Heart left ventricle (tissue), 16 donors: ENCODE results near the gene APLNR. TPM values are rescaled to one million over a fixed set of nuclear protein-coding genes. Genes with fewer than 3 reads are reported as not detected.

ENCODE experiments used
- ATAC-seq, 4 donors: fragments of 200-7000 bp; cut with Tn5 transposase; one replicate each; pipeline ENCODE4 v1.9.1; 2020 to 2022; ENCODE audit warnings: moderate library complexity in 4 of 4, mild to moderate bottlenecking in 3 of 4, moderate number of reproducible peaks in 1 of 4
- DNase-seq, 5 donors: peaks; one replicate each; pipeline ENCODE4 v3.0.0-alpha.2; 2020
- H3K27ac ChIP-seq, 12 donors: fragments of 200-600 bp; sonication (generic) in 4 of 12; one replicate each; pipeline versions ENCODE4 v1.5.0 to v1.8.0; 2016 to 2022; ENCODE audit warnings: mild to moderate bottlenecking in 2 of 12
- H3K27me3 ChIP-seq, 9 donors: fragments of 200-600 bp; sonication (generic) in 2 of 9; one replicate each; pipeline versions ENCODE4 v1.5.1 to v1.8.0; 2016 to 2022; ENCODE audit warnings: mild to moderate bottlenecking in 3 of 9
- H3K36me3 ChIP-seq, 9 donors: fragments of 200-600 bp; sonication (generic) in 2 of 9; one replicate each; pipeline versions ENCODE4 v1.5.0 to v1.8.0; 2018 to 2022; ENCODE audit warnings: mild to moderate bottlenecking in 2 of 9
- H3K4me1 ChIP-seq, 12 donors: fragments of 200-600 bp; sonication (generic) in 4 of 12; one replicate each; pipeline versions ENCODE4 v1.5.0 to v1.8.0; 2016 to 2022; ENCODE audit warnings: mild to moderate bottlenecking in 3 of 12
- H3K4me3 ChIP-seq, 12 donors: fragments of 200-600 bp; sonication (generic) in 4 of 12; one replicate each; pipeline versions ENCODE4 v1.5.0 to v1.8.0; 2017 to 2022; ENCODE audit warnings: mild to moderate bottlenecking in 9 of 12, moderate library complexity in 4 of 12
- H3K9me3 ChIP-seq, 12 donors: fragments of 200-600 bp; sonication (generic) in 4 of 12; one replicate each; pipeline versions ENCODE4 v1.5.0 to v1.8.0; 2016 to 2022; ENCODE audit warnings: mild to moderate bottlenecking in 1 of 12
- CTCF ChIP-seq, 12 donors: fragments of 200-600 bp; sonication (generic) in 4 of 12; IDR thresholded peaks; one replicate each; pipeline versions ENCODE4 v1.5.0 to v1.8.0; 2018 to 2022; ENCODE audit warnings: antibody characterized with exemption in 12 of 12, mild to moderate bottlenecking in 5 of 12
- POLR2A ChIP-seq, 2 donors: fragments of 450-650 bp; IDR thresholded peaks; one replicate each; pipeline ENCODE4 v1.6.1; 2017; ENCODE audit warnings: antibody characterized with exemption in 2 of 2, mild to moderate bottlenecking in 2 of 2, moderate library complexity in 2 of 2
- WGBS, 4 donors: extraction: QIAGEN DNeasy Blood & Tissue Kit in 2 of 4; methylation state at CpG; one replicate each; pipeline versions ENCODE4 v1.1.5 to v1.1.7; 2013 to 2018; 5-methylcytosine and 5-hydroxymethylcytosine counted together
- intact Hi-C, 10 donors: fragments of 100-400 bp; cut with DNase I; formaldehyde crosslinking; loops; one replicate each; pipeline versions ENCODE4 v1.11.1 to v1.14.2; 2022
- polyA plus RNA-seq, 2 donors: library from polyadenylated mRNA; stranded (reverse); fragments of 200-250 nt; gene quantifications; one replicate each; pipeline ENCODE4 v1.2.3, GENCODE V29; 2013
- total RNA-seq, 9 donors: library from RNA; depleted of rRNA in 2 of 9; stranded (reverse); fragments of >200 nt in 2 of 9; fragmentation: NEBNext Ultra II Directional in 3 of 9; extraction: Animal tissue kit (Norgen Biotek cat#: 25700) in 3 of 9; gene quantifications; one replicate each; pipeline versions ENCODE4 v1.1.0 to v1.2.4, GENCODE V29; 2016 to 2023
- donor health status: ischemic (EF 13 %, LVEDD 7.1; RV severe dilation, severe dysfunction).
- donor health status: healthy with polysubstance abuse.
- donor health status: DM: no; HTN: yes; CAD: no.
- donor health status: DM: no; HTN: no; CAD: no.
- donor health status: ischemic (EF 25% LVEDD 6.9; RV normal size, moderate dysfunction).
- donor health status: ischemic (EF 25% LVEDD 5.7; RV mildly dilated, moderate dysfunction).
- donor health status: healthy.
- donor health status: DM: yes; HTN: yes; CAD: no.
- donor health status: ischemic (EF 35%, LVEDD 5.7; RV mildly dilated, moderate dysfunction).
- donor health status: nonischemic (EF 11% LVEDD 7.7; RV severe dilation, severe dysfunction).
- donor health status: DM: yes; HTN: yes; CAD: no.
- donor health status: PGD.
- donor health status: ischemic (EF 29% LVEDD 5.4; RV normal size, mild dysfunction).
- donor health status: nonischemic (EF 23%, LVEDD 6.1; RV moderate dilation, normal function).

APLNR gene
- total and polyA plus RNA-seq, 11 donors = 1.1 to 63.3 (median 9.4) TPM

- 73 to 81% (median 79%) methylated on average over 7 of the region's 7 CpGs for whole genome bisulfite sequencing, 4 donors
- peak overlapping the region in 6 of 12 donors; percentile 56 to 94 (median 82) for H3K27ac ChIP-seq
- no peaks in the 10 kb centered on the region for H3K27me3 ChIP-seq
- no peak overlapping the region for H3K4me3 ChIP-seq
- H3K4me1 ChIP-seq = peaks cover 0 to 39% (median 24%) of the 10 kb centered on the region in 12 donors
- TF ChIP-seq CTCF (IDR thresholded peaks at IDR 0.05) (no peak), POLR2A (IDR thresholded peaks at IDR 0.05) (no peak)
- H3K36me3 ChIP-seq = no peaks in the 10 kb centered on the region
- ATAC-seq (no peak), DNase-seq (no peak)
- peaks cover 0 to 3% (median 0%) of the 10 kb centered on the region in 12 donors for H3K9me3 ChIP-seq
- intact Hi-C loops = loop anchor here in 4 of 10 donors (1.0 to 5.0 kb wide), 4 partner anchors 28 to 49 kb away; partner anchors contain the start of gene TNKS1BP1 (in 1 of the 4)
Measured at GRCh38 chr11:57278721-57279095, 41.7 kb upstream of the APLNR start.

- Histone ChIP-seq H3K36me3 (no peaks in the 10 kb centered on the region), H3K27me3 (no peaks in the 10 kb centered on the region), H3K4me1 (peaks cover 0 to 39% (median 24%) of the 10 kb centered on the region in 12 donors), H3K9me3 (peaks cover 0 to 9% (median 1%) of the 10 kb centered on the region in 12 donors), H3K27ac (peak overlapping the region; percentile 40 to 94 (median 80)), H3K4me3 (peak overlapping the region in 2 of 12 donors; percentile 20 to 27)
- ATAC-seq (peak; percentile 13 to 81 (median 74)), DNase-seq (peak; percentile 72 to 80 (median 74))
- WGBS, 4 donors = 7 to 10% (median 8%) methylated on average over 14 of the region's 14 CpGs
- intact Hi-C loops = loop anchor here in 4 of 10 donors (1.0 to 5.0 kb wide), 5 partner anchors 27 to 49 kb away; partner anchors contain the start of gene TNKS1BP1 (in 1 of the 4)
- TF ChIP-seq CTCF (IDR thresholded peaks at IDR 0.05) (peak; percentile 60 to 90 (median 80)), POLR2A (IDR thresholded peaks at IDR 0.05) (no peak)
Measured at GRCh38 chr11:57277845-57278720, 41.0 kb upstream of the APLNR start.

GRCh38 chr11:57276971-57277675 is 40.1 kb upstream of the APLNR start:
- 51 to 64% (median 61%) methylated on average over 6 of the region's 6 CpGs for WGBS, 4 donors
- H3K36me3 ChIP-seq = no peaks in the 10 kb centered on the region
- peak overlapping the region in 1 of 12 donors; percentile 20 for H3K4me3 ChIP-seq

More at GRCh38 chr11:57276971-57277675, 40.1 kb upstream of the APLNR start:
- intact Hi-C loops = loop anchor here in 2 of 10 donors (2.0 to 5.0 kb wide), 3 partner anchors 28 to 50 kb away; partner anchors contain the start of gene TNKS1BP1 (in 1 of the 2)
- peaks cover 0 to 39% (median 24%) of the 10 kb centered on the region in 12 donors for H3K4me1 ChIP-seq
- TF ChIP-seq POLR2A (IDR thresholded peaks at IDR 0.05) (no peak), CTCF (IDR thresholded peaks at IDR 0.05) (no peak)
- H3K27ac ChIP-seq = peak overlapping the region; percentile 23 to 94 (median 82)
- peaks cover 0 to 11% (median 1%) of the 10 kb centered on the region in 12 donors for H3K9me3 ChIP-seq
- no peaks in the 10 kb centered on the region for H3K27me3 ChIP-seq
- DNase-seq (no peak), ATAC-seq (peak; percentile 39 to 63 (median 51))
